Neutrophil (primary cell): Measurements from ENCODE around the gene DTHD1.

Experiments used
- H3K27ac ChIP-seq: fragments of 200-600 bp; sonication (generic); 2 replicates; pipeline ENCODE4 v1.5.1; 2016; ENCODE audit warnings: mild to moderate bottlenecking, moderate library complexity
- H3K27me3 ChIP-seq: fragments of 200-600 bp; sonication (generic); 2 replicates; pipeline ENCODE4 v1.6.0; 2016; ENCODE audit warnings: mild to moderate bottlenecking
- H3K36me3 ChIP-seq: fragments of 200-600 bp; sonication (generic); 2 replicates; pipeline ENCODE4 v1.5.1; 2017
- H3K4me1 ChIP-seq, 2 experiments: fragments of 200-600 bp in 1 of 2; sonication (generic) in 1 of 2; 1 replicate in 1 of 2; 2 replicates in 1 of 2; pipeline versions ENCODE4 v1.5.1 to v1.6.1; 2013 to 2016; ENCODE audit warnings: low read depth in 1 of 2, low read length in 1 of 2, mild to moderate bottlenecking in 1 of 2, moderate library complexity in 1 of 2; ENCODE audit not compliant: control insufficient read depth in 1 of 2, insufficient read depth in 1 of 2
- H3K4me3 ChIP-seq, 2 experiments: fragments of 200-600 bp in 1 of 2; sonication (generic) in 1 of 2; 1 replicate in 1 of 2; 2 replicates in 1 of 2; pipeline ENCODE4 v1.5.1; 2013 to 2016; ENCODE audit warnings: low read depth in 1 of 2, low read length in 1 of 2, mild to moderate bottlenecking in 1 of 2, moderate library complexity in 1 of 2
- H3K9me3 ChIP-seq: fragments of 200-600 bp; sonication (generic); 2 replicates; pipeline ENCODE4 v1.5.1; 2016
- TF ChIP-seq, protein P1 (sequence below): fragments of 200-600 bp; sonication (generic); IDR thresholded peaks from 2 replicates; pipeline ENCODE4 v1.5.1; 2016; ENCODE audit warnings: antibody characterized with exemption

The DTHD1 gene

DNA sequence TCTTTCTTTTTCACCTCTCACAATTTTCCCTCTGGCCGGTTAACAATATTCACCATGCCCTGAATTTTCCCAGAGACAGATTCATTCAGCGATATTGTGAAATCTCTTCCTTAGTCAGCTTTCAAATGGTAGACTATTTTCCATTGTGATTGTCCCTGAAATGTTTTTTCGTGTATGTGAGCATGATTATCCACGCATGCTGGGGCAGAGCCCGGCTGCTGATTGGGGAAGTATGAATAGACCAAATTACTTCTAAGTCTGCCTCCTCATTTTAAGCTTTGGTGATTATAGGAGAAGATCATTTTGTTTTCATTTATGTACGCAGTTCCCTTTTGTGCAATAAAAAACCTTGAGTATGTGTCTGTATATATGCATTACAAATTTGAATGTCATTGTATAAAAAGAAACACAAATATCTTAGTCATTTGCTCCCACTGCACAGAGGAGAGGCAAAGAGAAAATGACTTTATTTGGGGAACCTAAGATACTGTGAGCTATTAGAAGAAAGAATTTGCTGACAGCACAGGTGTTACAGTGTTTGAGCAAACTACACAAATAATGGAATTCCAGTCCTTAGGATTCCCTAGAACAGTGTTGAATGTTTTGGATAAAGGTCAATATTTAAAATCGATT, 11.3 kb downstream of the DTHD1 start:
- H3K27ac ChIP-seq = no peak overlapping the region
- TF ChIP-seq, protein P1, sequence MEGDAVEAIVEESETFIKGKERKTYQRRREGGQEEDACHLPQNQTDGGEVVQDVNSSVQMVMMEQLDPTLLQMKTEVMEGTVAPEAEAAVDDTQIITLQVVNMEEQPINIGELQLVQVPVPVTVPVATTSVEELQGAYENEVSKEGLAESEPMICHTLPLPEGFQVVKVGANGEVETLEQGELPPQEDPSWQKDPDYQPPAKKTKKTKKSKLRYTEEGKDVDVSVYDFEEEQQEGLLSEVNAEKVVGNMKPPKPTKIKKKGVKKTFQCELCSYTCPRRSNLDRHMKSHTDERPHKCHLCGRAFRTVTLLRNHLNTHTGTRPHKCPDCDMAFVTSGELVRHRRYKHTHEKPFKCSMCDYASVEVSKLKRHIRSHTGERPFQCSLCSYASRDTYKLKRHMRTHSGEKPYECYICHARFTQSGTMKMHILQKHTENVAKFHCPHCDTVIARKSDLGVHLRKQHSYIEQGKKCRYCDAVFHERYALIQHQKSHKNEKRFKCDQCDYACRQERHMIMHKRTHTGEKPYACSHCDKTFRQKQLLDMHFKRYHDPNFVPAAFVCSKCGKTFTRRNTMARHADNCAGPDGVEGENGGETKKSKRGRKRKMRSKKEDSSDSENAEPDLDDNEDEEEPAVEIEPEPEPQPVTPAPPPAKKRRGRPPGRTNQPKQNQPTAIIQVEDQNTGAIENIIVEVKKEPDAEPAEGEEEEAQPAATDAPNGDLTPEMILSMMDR = no peak
- no peak overlapping the region for H3K4me3 ChIP-seq
- H3K36me3 ChIP-seq = no peaks in the 10 kb centered on the region
- H3K27me3 ChIP-seq = no peaks in the 10 kb centered on the region
- no peaks in the 10 kb centered on the region for H3K9me3 ChIP-seq
- H3K4me1 ChIP-seq = no peaks in the 10 kb centered on the region

DNA sequence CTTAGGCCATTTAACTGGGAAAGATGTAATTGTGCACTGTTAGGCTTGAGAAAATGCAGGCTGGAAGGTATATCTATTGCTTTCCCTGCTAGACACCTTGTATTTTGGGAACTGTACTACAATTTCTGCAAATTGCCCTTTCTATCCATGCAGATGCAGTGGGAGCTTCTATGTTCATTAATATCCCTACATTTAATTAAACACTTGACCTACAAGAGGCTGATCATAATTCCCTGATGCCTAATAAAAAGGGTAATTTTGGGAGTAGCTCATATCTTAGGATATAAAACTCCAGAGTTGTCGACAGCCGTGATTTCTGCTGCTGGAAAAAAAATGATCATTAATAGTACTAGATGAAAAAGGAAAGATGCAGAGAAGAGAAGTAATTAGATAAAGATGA, 19.7 kb downstream of the DTHD1 start:
- TF ChIP-seq, protein P1 = no peak
- H3K27ac ChIP-seq = no peak overlapping the region
- H3K4me1 ChIP-seq = peaks cover 14 to 33% of the 10 kb centered on the region in 2 experiments
- H3K9me3 ChIP-seq = no peaks in the 10 kb centered on the region
- no peaks in the 10 kb centered on the region for H3K27me3 ChIP-seq
- H3K36me3 ChIP-seq = no peaks in the 10 kb centered on the region
- H3K4me3 ChIP-seq = no peak overlapping the region

DNA sequence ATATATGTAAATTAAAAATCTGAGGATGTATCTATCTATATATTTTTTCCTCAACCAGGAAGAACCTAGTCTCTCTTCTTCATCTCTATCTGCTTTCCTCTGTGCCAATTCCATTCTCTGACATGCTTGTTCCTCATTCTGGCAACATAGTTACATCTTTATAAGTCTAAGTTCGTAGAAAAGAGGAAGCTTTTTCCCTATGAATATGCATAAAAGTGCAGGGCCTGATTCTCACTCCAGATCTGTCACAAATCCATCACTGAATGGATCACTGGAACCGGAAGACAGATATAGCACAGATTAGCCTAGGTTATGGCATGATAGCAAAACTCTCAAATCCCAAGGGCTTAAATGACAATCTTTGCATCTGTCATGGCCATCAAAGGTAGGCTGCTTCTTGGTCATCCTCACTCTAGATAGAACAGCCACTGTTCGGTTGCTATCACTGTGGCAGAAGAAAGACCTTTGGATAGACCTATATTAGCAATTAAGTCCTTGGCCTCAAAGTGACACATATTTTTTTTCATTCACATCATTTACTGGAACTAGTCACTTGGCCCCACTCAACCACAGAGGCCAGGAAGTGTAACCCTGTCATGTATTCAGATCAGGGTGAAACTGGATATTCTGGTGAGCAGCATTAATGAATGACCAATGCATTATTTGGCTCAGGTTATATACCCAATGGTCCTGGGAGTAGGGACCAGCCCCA, 22.2 kb downstream of the DTHD1 start:
- Histone ChIP-seq H3K4me1 (peaks cover 16 to 43% of the 10 kb centered on the region in 2 experiments), H3K9me3 (no peaks in the 10 kb centered on the region), H3K27ac (peak overlapping the region; percentile 70), H3K4me3 (no peak overlapping the region), H3K36me3 (no peaks in the 10 kb centered on the region), H3K27me3 (no peaks in the 10 kb centered on the region)
- TF ChIP-seq, protein P1 = no peak

DNA sequence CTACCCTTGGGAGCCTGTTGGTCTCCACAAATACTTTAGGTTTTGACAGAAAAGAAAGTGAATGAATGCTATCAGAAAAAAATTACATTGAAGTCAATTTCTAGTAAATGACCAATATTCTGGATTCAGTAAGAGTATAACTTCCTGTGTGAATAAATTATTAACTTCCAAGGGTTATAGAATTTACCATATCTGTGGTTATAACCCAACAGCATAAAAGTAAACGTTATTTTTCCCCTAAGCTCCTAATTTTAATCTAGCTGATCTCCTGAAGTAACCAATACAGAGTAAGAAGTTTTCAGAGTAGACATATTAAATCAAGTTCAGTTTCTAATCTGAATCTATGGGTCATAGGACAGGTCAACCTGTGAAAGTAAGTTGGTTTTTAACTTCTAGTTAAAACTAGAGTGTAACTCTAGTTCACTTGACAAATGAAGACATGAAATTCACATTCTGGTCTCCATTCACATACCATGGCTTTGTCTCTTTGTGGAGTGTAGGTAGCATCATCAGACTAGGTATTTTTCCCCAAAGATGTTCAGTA, 22.8 kb downstream of the DTHD1 start:
- H3K27ac ChIP-seq = peak overlapping the region; percentile 70
- no peak overlapping the region for H3K4me3 ChIP-seq
- H3K36me3 ChIP-seq = no peaks in the 10 kb centered on the region
- no peaks in the 10 kb centered on the region for H3K9me3 ChIP-seq
- TF ChIP-seq, protein P1 = no peak
- peaks cover 22 to 49% of the 10 kb centered on the region in 2 experiments for H3K4me1 ChIP-seq
- no peaks in the 10 kb centered on the region for H3K27me3 ChIP-seq

DNA sequence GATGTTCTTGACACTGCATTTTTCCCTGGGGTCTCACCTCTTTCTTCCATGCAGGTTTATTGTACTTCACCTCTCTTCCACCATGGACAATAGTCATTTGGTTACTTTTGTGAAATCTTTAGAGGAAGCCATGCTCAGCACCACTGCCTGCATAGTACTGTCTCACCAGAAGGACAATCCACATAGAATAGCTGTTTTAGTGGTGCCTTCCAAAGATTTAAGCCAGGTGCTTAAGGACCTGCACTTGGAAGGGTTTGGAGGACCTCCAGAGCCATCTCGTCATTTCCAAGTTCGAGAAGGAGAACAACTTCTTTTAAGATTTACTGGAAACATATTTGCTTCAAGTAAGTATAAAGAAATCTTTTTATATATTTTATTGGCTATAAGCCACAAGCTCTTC, 26.7 kb downstream of the DTHD1 start:
- TF ChIP-seq, protein P1 = no peak
- Histone ChIP-seq H3K27ac (no peak overlapping the region), H3K4me3 (no peak overlapping the region), H3K9me3 (no peaks in the 10 kb centered on the region), H3K36me3 (no peaks in the 10 kb centered on the region), H3K27me3 (no peaks in the 10 kb centered on the region), H3K4me1 (peaks cover 58 to 84% of the 10 kb centered on the region in 2 experiments)
